Hematopoietic multipotent progenitor cell treated with erythropoietin and hydrocortisone succinate and interleukin-3 and kit ligand, for 6 days (in vitro differentiated cells): ENCODE data around the gene MSH3.

ENCODE experiments used
- DNase-seq: peaks from one replicate; pipeline ENCODE4 v3.0.0-alpha.2; 2015

Gene MSH3

DNA sequence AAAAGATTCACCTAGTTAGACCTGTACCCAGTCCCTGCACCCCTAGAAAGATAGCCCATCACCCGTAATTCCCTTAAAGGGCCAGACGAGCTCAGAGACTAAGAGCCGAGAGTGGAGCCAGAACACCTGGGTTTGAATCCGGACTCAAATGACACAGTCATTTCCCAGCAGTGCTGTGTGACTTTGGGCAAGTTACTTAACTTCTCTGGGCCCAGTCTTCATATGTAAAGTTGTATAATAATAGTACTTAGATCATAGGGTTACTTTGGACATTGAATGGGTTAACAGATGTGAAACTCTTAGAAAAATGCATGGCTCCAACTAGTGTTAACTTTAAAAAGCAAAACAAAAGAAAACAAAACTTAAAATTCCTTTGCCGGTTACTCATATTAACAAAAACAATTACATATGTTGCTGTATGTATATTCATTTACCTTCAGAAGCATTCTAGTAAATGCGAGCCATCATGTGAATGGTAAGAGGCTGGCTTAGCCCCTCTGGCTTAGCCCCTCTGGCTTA is 265.3 kb downstream of the MSH3 start:
- no peak for DNase-seq

DNA sequence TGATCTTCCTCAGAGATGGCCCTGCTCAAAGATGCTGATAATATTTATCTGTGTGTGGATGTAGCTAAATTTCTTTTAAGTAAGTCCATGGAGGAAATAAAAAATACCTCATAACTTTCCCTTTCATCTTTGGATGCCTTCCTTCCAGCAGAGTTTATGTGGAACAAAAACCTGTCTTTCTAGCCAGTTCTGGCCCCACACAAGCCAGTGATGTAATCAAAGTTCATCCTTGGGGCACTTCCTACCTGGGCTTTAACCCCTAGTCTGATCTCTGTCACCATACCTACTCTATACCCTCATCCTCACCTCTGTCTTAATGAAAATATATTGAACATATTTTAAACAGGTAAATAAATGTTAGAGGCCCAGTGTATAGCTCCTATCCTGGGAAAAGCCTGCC is 265.9 kb downstream of the MSH3 start:
- no peak for DNase-seq

- DNase-seq: no peak
Measured at GRCh38 chr5:80921026-80921425, 266.6 kb downstream of the MSH3 start.

GRCh38 chr5:80925931-80926330 is 271.5 kb downstream of the MSH3 start:
- DNase-seq: no peak
